HG03571 (cell line): ENCODE data around the gene TMEM243.

Experiments
- ATAC-seq: cut with Tn5 transposase; IDR thresholded peaks from one replicate; pipeline ENCODE4 v1.9.1; 2021; ENCODE audit not compliant: unreplicated experiment

TMEM243 gene

DNA sequence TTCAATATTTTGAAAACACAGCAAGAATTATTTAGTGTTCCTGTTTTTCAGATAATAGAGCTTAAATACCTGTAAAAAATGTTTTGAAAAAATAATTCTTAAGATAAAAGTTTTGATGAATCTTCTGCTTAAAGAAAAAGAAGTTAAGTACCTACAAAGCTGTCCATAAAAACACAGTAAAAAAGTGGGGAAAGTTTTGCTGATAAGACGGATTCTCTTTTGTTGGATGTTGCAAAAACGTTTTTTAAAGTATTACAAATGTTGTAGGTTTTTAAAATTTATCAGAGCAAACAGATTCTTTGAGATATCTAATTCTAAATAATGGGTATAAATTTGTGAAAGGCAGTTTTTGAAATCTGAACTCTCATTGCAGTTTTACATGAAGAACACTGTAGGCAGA lies 55.1 kb downstream of the TMEM243 start:
- ATAC-seq = no peak

DNA sequence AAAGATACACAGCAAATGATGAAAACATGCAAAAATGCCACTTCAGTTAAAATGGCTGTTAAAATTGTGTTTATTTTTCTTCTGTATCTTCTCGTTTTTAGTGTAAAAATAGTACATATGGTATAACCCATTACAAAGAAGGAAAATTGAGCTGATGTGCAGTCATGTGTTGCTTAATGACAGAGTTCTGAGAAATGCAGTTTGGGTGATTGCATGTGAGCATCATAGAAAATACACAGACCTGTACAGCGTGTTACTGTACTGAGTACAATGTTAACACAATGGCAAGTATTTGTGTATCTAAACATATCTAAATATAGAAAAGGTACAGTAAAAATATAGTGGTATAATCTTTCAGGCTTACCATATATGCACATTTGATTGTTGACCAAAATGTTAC lies 60.0 kb downstream of the TMEM243 start:
- ATAC-seq = no peak

DNA sequence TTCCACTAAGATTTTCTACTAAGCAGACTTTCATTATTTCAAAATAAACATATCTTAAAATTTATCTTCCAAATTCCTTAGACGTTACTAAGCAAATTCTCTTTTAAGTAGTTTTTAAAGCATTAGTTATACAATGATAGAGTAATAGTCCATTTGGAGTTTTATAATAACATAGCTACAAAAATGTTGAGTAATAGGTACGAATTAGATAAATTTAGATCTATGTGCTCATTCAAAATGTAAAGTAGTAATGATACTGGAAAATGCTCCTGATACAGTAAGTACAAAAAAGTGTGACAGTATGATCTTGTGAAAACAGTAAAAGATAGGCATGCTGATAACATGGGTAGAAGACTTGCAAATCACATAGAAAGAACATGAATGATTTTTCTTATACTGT lies 62.8 kb downstream of the TMEM243 start:
- ATAC-seq = no peak

DNA sequence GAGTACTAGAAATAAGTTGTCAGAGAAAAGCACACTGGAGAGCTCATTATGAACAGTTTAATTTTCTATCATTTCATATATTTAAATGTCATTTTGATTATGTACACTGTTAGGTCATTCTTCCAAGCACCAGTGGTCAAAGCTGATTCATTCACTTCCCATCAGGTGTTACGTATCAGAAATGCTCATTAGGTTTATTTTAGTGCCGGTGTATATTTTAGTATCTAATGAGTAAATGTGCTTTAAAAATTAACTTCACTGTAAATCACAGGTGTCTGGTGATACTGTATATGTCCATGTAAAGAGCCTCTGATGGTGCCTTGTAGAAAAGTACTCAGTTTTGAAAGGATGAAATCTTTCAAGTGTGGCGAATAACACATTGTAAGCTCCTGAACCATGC lies 63.7 kb downstream of the TMEM243 start:
- no peak for ATAC-seq

DNA sequence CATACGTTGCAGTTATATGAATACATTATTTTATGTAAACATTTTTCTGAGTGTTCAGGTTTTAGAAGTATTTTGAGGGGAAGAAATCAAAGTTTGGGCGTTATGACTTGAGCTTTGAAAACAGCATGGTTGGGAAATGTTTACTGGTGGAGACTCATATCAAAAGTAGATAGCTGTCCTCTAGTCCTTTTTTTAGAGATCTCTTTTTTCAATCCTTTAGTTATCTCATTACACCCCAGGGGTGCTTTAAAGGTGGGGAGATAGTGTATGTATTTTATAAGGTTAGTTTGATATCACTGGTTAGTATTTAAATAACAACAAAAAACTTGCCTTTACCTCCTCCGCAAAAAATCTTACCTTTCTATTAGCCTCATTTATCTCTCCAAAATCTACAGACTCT lies 65.0 kb downstream of the TMEM243 start:
- no peak for ATAC-seq

DNA sequence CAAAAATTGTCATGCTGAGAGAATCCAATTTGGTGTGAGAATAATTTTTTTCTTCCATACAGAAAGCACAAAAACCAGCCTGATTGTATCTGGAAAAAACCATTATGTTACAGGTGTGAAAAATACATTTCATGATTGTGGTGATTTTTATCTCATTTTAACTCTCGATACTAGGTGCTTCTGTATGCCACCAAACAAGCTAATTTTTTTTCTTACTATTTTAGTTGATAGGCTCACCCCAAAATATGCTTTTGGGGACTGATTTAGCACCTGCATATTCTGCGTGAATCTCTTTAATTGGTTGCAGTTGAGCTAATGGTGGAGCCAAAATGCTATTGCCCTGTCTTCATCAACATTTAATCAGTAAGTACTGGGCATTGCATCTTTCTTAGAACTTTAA lies 65.4 kb downstream of the TMEM243 start:
- ATAC-seq = no peak

DNA sequence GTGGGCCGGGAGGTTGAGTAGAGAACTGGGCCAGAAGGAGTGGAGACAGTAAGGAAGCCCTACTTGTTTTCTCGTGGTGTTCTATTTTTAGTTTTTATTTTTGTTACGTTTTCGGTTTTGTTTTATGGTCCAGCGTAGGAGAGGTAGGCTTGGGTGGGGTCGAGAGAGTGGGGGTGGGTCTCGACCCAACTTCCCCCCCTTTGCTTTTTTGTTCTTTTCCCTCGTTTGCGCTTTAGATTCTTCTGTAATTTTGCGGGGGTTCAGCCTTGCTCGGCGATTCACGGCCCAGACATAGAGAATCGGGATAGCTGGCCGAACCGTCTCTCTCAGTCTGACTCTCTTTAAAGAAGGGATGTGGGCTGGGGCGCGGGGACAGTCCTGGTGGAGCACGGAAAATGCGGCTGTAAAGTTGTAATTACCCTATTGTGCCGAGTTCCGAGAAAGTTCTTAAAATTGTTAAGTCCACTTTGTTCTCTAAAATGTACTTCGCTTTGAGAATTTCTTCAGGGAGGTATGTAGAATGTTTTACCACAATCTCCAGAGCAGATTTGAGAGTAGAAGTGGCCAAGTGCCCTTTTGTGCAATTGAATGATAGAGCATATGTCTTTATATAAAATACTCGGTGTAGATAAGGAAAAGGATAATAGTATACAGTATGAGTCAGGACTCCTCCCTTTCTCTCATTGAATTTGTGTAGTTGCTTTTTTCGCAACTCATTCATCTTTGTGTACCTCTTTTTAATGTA lies 66.5 kb downstream of the TMEM243 start:
- ATAC-seq = peak; percentile 3

DNA sequence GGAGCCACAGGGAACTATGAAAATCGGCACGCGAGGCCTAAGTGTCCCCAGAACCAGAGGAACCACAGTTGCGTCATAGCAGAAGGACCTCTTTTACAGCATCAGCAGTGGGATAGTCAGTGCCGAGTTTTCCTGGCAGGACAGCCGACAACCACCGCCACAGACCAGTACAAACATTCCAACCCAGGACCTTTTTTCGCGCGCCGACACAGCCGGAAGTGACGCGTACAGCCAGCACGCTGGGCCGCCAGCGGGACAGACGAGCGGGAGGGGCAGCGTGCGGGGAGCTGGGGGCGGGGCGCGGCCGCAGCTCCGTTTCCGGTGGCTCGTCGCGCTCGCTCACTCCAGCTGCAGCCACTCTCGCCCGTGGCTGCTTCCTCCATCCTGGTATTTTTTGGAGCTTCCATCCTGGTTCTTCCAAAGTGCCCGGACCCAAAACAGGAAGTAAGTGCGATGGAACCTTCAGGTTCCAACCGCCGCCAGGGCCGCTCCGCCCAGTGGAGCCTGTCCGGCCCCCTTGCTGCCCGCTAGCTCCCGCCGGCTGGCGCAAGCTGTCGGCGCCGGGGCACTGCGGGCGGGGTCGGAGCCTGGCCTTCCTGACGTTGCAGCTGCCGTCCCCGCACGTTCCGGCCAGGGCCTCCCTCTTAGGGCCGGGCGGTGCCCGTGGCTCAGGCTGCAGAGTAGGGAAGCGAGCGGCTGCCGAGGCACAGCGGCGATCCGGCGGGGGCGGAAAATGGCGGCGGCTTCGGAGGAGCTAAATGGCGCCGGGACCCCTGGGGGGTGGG lies 67.2 kb downstream of the TMEM243 start, which contains the start of gene DMTF1:
TSS of gene DMTF1 (plus strand) at position 342 of the 785 bp plus-strand sequence. CDS start 12,489 bp downstream, outside the sequence.
- ATAC-seq = peak; percentile 84

DNA sequence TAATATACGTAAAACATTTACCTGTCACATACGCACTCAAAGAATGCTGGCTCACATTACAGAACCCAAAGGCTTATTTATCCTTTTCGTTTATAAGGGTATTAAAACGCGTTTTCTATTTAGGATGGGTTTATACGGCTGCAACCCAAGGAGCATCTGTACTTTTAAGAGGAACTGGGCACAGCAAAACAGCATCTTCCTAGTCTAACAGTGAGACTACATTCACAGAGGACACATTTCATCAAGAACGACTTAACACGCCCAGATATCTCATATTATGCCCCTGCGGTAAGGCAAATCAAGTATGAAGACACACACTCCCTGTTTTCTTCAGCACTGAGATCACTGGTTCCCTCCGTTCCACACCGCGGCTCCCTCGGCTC lies 67.8 kb downstream of the TMEM243 start:
- ATAC-seq = no peak

DNA sequence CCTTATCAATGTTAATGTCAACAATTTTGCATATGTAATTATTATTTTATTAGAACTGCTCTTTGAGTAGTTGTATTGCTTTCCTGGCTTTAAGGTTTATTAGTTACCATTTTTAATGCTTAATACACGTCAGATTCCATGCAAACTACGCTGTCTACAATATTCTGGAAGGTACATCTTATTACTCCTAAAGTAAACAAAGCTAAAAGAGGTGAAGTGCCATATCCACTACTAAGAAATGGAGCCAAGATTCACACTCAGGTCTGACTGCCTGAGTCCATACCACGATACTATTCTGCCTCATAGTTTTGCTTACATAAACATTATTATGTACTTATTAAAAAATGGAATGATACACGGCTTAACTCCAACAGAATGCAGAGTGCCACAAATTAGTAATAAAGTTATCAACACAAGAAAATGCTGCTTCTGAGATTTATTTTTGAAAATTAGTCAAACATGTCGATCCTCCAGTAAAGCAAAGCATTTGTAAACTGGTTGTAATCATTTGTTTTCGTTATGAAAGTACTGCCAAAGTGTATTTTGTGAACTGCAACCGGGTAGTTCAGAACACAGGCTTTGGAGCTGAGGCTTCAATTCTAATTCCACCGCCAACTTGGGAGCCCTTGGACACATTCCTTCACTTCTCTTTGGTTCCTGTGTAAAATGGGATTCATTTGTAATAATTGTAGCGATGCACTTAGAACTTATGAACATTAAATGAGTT lies 68.4 kb downstream of the TMEM243 start:
- ATAC-seq = no peak

DNA sequence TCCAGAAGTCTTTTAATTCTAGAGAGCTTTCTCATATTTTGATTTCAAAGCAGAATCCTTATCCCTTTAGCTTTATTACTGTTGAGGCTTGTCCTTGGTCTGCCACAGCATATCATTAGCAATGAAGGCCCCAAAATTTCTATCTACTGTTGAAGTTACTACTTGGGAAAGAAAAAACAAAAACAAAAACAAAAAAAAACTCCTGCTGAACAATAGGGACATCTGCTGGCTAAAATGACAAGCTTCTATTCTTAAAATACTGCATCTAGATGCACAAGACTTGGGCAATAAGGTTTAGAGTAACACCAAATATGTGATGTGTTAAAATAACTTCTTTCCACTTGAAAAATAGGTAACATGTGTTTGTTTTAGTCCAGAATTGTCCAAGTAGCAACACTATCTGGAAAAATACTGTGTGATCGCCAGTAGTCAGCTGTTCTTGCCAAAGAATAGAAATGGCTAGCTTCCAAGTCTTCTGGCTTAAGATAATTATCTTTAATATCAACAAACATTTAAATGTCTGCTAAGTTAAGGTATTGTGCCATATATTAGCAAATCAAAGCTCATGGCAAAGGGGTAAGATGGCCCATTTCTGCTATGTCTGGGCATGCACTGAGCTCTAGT lies 71.1 kb downstream of the TMEM243 start:
- ATAC-seq = no peak

DNA sequence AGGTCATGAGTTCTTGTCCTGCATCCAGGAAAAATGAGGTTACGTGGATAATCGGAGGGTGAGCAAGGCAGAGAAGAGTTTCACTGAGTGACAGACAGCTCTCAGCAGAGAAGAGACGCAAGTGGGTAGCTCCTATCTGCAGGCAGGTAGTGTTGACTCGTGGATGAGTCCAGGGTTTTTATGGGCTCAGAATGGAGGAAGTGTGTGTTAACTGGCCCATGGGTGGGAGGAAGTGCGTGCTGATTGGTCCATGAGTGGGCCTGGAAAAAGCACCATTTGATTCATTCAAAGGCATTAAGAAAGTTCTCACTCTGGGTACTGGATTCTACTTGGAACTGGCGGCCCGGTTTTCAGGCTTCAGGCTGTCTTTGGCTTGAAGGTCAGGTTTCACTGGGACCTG lies 72.0 kb downstream of the TMEM243 start:
- ATAC-seq = no peak

DNA sequence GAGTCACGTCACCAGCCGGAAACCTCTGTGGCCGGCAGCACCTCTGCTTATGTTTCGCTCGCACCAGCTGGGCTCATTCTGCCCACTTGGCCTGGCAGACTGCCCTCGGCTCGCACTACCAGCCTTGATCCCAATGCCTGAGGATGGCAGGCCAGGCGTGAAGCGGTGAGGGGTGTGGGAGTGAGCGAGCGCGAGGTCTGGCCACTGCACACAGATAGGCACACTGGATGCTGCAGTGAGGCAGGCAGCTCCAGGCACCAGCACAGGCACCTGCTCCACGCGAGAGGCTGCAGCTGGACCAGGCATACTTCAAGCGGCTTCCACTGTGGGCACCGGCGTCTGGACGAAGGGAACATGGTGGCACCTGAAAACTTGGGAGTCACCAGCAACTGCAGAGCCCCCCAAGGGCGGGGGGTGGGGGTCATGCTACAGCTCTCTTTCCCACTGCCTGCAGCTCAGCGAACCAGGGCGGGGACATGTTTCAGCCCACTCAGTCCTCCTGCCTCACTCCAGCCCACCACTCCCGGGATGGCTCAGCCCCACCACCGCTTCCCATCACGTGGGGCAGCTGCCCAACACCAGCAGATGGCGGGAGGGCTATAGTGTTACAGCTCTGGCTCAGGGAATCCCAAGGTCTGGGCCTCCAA lies 72.7 kb downstream of the TMEM243 start:
- ATAC-seq = no peak
